C4-2B (cell line): ENCODE measurements around the gene TTC22.

Source experiments
- CTCF ChIP-seq: fragments of 450-650 bp; conservative IDR thresholded peaks from 2 replicates; pipeline ENCODE4 v1.5.1; 2017; ENCODE audit warnings: mild to moderate bottlenecking
- ZFX ChIP-seq: fragments of 450-650 bp; IDR thresholded peaks from 2 replicates; pipeline ENCODE4 v1.6.1; 2017

GRCh38 chr1:54809496-54810074 lies 8.5 kb upstream of the TTC22 start:
- TF ChIP-seq CTCF (no peak), ZFX (no peak)
